ENCODE data around the gene TDRD10.

Gene TDRD10

DNA sequence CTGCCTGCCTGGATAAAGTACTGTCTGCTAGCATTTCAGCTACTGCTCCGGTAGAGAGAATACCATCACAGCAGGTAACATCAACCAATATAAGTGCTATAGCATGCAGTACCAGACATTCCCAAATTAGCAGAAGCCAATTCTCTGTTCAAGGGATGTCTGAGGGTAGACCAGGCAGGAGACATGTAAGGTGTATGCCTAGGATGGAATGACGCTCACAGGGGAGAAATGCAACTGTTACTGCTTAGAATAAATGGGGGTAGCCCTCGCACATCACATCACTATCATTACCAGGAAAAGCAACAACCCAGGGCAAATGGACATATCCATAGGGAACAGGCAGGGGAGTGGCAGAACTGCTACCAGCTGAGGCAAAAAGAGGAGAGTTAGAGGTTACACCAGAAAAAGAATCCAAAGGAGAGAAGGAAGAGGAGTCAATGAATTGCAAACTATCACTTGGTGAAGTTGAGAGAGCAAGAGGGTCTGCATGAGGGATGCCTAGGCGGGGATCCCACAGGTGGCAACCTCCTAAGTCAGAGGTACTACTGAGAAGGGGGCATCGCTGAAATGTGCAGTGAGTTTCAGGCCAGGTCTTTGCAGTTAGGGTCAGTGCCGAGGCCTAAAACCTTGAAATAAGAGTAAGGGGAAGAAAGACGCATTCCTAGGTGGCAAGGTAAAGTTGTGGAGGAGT, 55.4 kb downstream of the TDRD10 start:
- no peak for DNase-seq

DNA sequence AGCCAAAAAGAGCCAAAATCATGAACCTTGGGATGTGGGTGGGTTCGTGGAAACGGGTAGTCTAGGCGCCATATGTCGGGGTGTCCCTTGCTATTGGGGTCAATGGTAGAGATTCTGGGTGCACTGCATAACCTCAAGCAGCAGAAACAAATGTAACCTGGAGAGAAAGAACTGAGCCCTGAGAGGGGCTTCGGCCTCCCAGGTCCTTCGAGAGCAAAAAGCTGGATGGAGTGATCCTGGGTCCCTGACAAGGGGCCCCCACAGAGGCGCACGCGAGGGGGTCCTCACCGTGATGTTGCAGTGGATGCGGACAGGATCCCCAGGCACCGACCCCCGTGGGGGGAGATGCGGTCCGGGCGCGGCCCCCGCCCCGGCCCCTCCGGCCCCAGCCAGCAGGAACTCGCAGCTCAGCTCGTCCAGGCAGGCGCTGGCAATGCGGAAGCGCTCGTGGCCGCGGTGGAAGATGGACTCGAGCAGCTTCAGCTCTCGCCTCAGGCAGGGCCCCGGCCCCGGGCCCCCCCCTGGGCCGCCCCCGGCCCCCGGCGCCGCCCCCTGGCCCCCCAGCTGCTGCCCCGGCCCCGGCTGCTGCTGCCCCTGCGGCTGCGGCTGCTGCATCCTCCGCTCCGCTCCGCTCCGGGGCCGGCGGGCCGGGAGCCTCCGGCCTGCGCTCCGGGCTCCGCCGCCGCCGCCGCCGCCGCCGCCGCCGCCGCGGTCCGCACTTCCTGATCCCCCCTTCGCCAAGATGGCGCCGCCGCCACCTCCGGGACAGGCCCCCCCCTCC, 56.1 kb downstream of the TDRD10 start, which contains the start of gene UBE2Q1:
TSS of gene UBE2Q1 (minus strand) at position 724 of the 781 bp plus-strand sequence. CDS start at position 615, 109 bp downstream.
- DNase-seq: no peak

DNA sequence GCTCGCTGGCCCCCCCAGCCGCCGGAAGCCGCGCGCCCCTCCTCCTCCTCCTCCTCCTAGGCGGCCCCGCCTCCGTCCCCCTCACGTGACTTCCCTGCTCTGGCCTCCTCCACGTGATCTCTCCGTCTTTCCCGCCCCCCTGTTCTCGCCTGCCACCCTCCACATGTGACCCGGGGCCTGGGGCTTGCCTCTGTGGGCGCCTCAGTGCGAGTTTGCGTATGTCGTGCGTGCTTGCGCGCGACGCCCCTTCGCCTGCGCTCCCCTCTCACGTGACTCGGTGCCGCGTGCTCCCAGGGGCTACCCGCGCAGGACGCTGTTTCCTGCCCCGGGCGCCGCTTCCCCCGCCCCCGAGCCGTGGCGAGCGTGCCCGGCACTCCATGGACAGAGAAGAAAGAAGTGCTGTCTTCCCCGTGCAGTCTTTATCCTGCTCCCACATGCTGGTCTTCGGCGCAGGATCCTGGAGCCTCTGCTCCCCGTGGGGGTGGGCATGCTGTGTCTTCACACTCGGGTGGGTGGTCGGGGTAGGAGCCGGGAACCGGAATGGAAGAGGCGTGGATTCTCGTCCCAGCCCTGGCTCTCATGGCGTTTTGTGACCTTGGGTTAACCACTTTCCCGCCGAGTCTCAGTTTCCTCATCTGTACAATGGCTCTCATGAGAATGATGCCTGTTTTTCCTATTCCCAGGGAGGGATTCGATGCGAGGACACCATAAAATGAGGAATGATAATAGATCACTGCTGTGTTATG, 56.9 kb downstream of the TDRD10 start:
- DNase-seq: peak; percentile 93

DNA sequence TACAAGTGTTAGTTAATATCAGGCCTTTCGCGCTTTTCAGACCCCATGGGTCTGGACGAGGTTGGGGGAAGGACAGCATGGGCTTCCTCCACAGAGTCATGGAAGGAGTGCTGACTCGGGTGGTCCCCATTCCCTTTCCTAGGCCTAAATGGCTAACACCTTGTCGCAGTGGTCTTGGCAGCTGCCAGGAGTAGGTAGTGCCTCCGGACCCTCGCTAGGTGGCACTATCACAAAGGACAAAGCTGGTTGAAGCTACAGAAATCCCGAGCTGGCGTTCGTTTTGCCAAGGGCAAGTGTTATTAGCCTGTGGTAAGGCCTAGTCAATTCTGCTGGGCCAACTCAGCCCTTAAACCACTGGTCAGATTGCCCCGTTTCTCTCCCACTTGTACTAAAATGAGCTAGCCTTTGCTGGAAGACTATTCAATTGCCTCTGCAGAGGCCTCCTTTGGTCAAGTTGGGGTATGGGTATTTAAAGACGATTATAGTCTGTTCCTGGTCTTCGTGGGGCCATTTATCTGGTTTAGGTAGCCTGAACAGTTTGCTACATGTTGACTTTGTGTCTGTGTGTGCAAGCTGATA, 57.5 kb downstream of the TDRD10 start:
- peak; percentile 89 for DNase-seq

DNA sequence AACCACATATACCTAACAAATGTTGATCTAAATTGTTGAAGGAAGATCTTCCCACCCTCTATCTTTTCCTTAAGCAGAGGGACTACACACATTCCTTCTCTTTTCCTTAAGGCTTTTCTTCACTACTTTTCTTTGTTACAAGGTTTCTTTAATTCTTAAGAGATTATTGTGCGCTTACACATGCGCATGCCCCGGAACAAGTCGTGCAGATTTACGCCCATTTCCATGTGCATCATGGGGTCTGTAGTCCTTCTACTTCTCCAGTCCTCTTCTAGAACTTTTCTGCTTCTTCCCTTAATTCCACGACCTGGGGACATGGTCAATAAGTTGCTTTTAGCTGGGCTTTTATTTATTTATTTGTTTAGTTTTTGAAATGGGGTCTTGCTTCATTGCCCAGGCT, 63.9 kb downstream of the TDRD10 start:
- no peak for DNase-seq

DNA sequence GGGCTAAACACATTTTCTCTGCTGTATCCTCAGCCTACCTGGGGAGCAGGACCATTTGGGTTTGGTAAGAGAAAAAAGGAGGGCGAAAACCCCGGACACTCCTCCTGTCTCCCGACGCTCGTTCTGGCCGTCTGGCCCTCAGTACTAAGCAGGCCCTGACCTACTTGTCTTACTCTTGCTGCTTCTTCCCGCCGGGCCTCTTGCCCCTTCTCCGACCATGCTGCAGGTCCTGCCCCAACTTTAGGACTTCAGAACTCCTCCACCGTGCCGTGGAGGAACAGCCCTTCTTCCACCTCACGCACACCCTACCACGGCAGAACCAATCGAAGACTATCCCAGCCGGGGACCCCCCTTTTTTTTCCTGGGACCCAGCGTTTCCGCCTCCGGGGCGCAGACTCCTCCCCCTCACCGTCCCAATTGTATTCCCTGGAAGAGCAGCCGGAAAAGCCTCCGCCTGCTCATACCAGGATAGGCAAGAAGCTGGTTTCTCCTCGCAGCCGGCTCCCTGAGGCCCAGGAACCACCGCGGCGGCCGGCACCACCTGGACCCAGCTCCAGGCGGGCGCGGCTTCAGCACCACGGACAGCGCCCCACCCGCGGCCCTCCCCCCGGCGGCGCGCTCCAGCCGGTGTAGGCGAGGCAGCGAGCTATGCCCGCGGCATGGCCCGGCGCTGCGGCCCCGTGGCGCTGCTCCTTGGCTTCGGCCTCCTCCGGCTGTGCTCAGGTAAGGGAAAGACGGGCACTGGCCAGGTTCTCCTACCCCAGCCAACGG, 65.6 kb downstream of the TDRD10 start, which contains the start of gene CHRNB2:
TSS of gene CHRNB2 (plus strand) at position 393 of the 771 bp plus-strand sequence. CDS start at position 660, 267 bp downstream.
- peak; percentile 83 for DNase-seq

DNA sequence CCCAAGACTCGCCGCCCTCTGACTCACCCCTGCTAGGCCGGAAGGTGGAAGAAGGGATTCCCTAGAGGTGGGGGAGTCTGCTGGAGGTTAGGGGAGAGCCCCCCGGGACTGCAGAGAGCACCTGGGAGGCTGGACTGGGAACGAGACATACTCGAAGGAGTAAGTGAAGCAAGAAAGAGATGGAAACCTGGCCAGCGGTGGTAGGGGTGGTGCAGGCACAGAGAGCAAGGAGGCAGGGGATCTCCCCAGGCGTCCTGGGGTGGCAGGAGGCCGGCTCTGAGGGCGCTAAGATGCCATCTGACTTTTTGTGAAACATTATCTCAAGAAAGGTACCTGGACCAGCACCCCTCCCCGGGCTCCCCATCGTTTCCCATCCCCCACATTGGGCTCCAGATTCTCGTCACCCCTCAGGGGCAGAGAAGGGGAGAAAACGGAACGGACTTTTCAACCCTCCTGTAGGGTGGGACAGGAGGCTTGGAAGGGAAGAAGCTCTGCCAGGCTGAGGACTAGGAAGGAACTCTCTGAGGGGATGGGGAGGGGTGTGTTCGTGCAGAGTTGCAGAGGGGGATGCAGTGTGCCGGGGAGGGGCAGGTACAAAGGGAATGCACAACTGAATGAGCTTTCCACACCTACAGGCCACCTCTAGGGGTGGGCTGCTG, 66.3 kb downstream of the TDRD10 start:
- no peak for DNase-seq

DNA sequence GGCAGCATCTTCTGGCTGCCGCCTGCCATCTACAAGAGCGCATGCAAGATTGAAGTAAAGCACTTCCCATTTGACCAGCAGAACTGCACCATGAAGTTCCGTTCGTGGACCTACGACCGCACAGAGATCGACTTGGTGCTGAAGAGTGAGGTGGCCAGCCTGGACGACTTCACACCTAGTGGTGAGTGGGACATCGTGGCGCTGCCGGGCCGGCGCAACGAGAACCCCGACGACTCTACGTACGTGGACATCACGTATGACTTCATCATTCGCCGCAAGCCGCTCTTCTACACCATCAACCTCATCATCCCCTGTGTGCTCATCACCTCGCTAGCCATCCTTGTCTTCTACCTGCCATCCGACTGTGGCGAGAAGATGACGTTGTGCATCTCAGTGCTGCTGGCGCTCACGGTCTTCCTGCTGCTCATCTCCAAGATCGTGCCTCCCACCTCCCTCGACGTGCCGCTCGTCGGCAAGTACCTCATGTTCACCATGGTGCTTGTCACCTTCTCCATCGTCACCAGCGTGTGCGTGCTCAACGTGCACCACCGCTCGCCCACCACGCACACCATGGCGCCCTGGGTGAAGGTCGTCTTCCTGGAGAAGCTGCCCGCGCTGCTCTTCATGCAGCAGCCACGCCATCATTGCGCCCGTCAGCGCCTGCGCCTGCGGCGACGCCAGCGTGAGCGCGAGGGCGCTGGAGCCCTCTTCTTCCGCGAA, 69.4 kb downstream of the TDRD10 start:
- no peak for DNase-seq

DNA sequence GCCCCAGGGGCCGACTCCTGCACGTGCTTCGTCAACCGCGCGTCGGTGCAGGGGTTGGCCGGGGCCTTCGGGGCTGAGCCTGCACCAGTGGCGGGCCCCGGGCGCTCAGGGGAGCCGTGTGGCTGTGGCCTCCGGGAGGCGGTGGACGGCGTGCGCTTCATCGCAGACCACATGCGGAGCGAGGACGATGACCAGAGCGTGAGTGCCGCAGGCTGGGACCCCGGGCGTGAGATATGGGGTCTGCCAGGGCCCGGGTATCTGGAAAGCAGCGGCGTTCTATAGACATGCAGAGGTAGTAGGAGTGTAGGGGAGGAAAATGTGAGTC, 69.9 kb downstream of the TDRD10 start:
- no peak for DNase-seq

DNA sequence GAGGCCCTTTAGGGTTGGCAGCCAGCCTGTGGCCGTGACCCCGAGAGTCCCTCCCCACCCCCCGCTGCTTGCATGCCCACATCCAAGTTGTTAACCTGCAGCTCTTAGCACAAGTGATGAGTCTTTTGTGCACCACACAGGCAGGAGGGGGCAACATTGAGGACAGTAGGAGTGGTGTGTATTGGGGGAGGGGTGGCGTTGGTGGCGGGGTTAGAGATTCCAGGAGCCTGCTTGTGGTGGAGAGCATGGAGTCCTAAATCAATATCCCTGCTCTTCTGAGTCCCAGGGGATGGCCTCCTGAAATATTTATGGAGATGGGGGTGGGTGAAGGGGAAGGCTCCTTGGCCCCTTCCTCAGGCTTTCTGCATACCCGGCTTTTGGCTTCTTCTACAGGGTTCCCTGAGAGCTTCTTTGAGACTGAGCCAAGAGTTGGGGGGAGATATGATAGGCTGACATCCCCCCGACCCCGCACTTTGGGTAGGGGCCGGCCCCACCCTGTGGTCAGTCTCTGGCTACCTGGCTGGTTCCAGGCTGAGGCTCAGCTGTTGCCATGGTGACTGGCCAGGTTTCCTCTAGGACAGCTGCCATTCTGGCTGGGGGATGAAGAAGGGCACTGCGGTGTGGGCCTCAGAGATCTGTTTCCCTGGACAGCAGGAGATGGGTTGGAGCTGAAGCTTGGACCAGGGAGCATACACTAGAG, 70.6 kb downstream of the TDRD10 start:
- no peak for DNase-seq

DNA sequence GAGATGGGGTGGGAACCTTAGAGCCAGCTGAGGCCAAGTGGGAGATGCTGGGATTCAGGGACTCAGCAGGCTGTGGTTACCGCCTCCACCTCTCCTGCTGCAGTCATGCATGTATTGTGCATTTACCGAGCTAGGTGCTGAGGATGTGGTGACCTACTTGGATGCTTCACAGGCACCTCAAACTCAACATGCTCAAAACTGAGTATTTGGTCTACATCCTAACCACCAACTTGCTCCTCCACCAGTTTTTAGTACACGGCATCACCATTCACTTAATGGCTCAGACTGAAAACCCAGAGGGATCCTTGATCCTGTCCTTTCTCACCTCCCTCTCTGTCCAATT, 71.1 kb downstream of the TDRD10 start:
- DNase-seq: no peak

DNA sequence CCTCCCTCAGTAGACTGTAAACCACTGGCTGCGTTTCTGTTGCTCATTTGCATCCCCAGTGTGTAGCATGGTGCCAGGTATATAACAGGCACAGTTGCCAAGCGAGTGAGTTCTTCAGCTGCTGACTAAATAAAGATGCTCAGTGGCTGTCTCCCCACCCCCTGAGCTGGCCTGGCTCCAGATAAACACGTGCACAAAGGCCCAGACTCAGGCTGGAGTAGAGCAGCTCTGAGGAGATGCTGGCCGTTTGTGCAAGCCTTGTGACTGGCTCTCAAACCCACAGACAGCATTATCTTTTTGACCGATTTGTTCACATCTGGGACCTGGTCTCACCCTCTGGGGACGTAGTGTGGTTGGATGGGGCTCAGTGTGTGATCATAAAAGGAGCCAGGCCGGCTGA, 72.7 kb downstream of the TDRD10 start:
- peak; percentile 63 for DNase-seq

DNA sequence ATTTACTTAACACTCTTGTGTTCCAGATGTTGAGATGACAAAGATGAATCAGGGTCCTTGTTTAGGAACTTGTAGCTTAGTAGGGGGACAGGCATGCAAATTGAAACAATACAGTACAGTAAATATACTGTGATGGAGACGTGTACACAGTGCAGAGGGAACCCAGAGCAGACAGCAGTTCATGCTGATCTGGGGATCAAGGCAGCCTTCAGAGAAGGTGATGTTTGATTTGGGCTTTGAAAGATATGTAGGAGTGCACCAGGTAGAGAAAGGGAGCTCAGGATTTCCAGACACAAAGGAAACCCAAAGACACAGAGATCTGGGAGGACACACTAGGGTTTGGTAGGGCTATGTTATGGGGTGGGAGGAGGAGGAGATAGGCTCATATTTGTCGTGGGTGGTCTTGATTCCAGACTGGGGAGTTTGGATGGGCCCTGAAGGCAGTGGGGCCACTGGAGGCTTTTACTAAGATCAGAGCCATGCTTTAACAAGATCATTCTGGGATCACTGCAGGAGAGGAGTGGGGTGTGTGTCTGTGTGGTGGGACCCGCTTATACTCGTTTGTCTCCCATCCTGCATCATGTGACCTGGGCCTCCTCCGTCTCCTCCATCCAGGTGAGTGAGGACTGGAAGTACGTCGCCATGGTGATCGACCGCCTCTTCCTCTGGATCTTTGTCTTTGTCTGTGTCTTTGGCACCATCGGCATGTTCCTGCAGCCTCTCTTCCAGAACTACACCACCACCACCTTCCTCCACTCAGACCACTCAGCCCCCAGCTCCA, 73.3 kb downstream of the TDRD10 start:
- DNase-seq: no peak

DNA sequence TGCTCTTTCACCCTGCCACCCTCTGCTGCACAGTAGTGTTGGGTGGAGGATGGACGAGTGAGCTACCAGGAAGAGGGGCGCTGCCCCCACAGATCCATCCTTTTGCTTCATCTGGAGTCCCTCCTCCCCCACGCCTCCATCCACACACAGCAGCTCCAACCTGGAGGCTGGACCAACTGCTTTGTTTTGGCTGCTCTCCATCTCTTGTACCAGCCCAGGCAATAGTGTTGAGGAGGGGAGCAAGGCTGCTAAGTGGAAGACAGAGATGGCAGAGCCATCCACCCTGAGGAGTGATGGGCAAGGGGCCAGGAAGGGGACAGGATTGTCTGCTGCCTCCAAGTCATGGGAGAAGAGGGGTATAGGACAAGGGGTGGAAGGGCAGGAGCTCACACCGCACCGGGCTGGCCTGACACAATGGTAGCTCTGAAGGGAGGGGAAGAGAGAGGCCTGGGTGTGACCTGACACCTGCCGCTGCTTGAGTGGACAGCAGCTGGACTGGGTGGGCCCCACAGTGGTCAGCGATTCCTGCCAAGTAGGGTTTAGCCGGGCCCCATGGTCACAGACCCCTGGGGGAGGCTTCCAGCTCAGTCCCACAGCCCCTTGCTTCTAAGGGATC, 74.0 kb downstream of the TDRD10 start:
- no peak for DNase-seq

DNA sequence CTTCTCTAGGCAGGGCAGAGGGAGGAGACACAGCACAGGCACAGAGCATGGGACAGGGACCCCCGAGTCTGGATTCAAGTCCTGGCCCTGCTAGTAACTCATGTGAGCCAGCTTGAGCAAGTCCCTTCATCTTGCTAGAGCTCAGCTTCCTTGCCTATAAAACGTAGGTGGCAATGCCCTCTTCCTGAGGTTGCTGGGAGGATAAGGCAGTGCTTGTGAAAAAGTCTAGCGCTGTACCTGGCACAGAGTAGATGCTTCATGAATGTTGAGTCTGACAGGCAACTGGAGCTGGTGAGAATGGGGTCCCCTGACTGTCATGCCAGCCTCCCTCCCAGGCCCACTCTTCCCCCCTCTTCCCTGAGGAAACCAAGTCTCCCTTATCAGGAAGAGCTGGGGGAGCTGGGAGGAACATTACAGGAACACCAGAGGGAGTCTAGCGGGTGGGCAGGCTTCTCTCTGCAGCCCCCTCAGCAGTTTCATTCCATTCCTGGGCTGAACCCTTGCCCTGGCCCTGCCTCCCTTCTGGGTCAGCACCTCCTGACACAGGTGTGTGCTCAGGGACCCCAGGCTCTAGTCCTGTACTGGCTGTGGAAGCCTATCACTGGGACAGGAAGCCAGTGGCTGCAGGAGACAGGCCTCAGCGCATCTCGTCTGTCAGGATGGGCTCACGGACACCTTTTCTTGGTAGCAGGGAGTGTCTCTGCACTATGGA, 75.5 kb downstream of the TDRD10 start:
- DNase-seq: no peak

DNA sequence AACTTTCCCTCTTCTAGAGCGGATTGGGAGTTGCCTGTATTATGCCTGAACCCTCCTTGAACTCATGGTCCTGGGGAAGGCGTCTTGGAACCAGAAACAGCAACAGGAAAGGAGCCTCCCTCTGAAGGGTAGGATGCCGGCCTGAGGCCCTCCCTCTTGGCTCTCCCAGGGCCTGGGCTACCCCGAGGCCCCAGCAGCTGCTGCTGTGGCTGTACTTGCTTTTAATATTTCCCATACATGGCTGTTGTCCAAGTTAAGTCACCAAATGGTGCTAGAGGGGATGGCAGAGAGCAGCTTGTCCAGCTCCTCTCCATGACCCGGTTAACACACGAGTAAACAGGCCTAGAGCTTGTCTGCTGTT, 76.0 kb downstream of the TDRD10 start:
- DNase-seq: no peak

DNA sequence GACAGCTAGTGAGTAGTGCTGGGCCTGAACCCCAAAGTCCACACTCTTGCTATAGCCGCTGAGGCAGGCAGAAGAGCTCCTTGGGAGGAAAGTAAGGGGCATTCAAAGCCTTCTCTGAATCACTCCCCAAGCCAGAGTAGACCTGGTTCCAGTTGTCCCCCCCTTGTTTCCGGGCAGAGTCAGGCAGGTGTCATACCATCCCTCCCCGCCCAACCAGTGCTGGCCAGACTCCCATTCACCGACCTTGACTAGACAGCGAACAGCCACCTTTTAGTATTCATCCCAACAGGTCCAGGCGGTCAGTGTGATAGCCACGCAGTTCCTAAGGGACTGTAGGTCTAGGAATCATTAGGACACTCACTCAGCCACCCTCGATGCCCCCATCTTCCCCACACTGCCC, 77.4 kb downstream of the TDRD10 start:
- DNase-seq: no peak

DNA sequence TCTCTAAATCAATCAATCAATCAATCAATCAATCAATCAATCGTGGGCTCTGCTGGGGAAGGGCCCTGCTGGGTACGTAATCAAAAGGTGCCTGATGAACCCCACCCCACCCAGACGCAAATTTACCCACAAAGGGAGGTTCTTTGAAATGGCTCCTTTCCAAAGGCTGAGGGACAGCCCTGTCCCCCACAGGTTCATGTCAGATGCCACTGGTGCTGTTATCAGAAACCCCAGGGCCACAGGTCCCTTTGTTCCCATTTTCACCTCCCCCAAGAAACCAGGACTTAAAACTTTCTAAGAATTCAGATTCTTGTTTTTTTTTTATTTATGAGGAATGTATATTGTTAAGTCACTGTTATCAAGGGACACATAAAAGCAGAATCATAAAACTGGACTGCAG, 79.7 kb downstream of the TDRD10 start:
- DNase-seq: no peak

DNA sequence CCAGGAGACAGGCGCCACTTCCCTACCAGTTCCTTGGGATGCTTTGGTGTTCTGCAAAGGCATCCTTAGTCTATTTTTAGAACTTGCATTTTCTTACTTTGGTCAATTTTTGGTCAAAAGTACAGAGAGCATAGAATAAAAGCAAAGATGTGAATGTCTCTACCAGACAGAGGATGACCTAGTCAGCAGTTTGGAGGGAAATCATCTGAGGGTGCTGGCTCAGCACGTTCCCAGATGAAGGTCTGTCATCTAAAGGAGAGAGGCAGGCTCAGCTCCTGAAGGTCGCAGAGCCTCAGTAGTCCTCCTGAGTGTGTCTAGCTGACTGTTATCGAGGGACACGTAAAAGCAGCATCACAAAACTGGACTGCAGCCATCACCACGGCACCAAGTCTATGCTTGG, 80.9 kb downstream of the TDRD10 start:
- no peak for DNase-seq
